ENCODE measurements around the gene CLPTM1L.
"Not testable (repeated sequence)": the region's sequence is repeated elsewhere in the genome, so short reads cannot be mapped to it uniquely, and the experiment has no call there.

Gene CLPTM1L

GRCh38 chr5:1380011-1380817, 35.3 kb upstream of the CLPTM1L start:
- FAIRE-seq = no peak

GRCh38 chr5:1378866-1379659, 34.2 kb upstream of the CLPTM1L start:
- no peak for FAIRE-seq

DNA sequence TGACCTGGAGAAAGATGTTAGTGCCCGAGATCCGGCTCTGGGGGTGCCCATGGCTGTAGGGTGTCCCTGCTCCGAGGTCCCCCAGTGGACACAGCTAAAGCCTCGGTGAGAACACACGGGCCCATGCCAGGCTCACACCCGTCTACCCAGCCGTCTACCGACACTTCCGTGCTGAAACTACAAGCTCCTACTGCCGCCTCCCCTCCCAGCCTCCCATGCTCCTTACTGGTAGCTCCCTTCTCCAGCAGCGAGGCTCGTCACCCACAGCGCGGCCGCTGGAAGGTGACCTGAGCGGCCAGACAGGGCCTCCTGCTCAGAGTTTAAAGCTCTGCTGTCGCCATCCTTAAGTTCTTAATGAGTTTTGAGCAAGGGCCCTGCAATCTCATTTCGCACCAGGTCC, 33.2 kb upstream of the CLPTM1L start:
- no peak for FAIRE-seq

- FAIRE-seq = no peak
Observed at GRCh38 chr5:1376981-1377380, 32.1 kb upstream of the CLPTM1L start.

DNA sequence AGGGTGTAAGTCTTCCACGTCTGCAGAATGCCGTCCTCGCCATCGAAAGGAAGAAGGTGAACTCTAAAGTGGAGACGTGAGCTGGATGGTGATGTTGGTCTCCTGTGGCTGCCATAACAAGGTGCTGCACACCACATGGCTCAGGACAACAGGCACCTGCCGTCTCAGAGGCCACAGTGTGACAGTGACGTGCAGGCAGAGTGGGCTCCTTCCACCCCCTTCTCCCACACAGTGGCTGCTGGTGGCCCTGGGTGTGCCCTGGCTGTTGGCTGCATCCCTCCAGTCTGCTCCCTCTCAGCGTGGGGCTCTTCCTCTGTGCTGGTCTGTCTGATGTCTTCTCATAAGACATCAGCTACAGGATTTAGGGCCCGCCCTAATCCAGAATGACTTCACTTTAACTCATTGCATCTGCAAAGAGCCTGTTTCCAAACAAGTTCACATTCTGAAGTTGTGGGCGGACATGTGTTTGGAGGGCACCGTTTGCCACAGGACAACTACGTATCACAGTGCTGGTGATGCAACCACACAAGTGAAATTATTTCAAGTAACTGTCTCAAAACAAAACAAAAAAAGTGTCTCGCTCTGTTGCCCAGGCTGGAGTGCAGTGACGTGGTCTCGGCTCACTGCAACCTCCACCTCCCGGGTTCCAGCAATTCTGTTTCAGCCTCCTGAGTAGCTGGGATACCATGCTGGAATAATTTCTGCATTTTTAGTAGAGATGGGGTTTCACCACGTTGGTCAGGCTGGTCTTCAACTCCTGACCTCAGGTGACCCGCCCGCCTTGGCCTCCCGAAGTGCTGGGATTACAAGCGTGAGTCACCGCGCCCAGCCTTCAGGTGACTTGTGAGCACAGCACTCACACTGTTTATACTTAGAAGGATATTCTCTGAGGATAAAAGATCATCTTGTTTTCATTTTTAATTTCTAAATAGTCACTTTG, 31.2 kb upstream of the CLPTM1L start:
- no peak for FAIRE-seq

DNA sequence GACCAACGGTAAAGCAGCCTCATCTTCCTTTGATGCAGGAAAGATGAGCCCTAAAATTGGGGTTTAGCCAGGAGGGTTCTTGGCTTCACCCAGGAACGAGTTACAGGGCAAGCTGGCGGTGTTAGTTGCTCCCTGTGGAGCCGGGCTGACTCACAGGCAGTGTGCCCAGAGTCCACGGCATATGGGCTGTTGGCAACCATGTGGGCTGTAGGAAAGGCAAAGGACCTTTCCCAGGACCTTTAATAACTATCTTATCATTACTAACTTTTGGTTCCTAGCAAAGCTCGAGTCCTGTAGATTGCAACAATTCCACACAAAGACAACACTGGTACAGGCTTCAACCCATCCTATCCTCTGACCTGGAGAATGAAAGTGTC, 29.8 kb upstream of the CLPTM1L start:
- no peak for FAIRE-seq

- no peak for FAIRE-seq
Observed at GRCh38 chr5:1374030-1374678, 29.3 kb upstream of the CLPTM1L start.

- FAIRE-seq = not testable (repeated sequence)
Observed at GRCh38 chr5:1371972-1372342, 27.1 kb upstream of the CLPTM1L start.

- no peak for FAIRE-seq
Observed at GRCh38 chr5:1371218-1371971, 26.5 kb upstream of the CLPTM1L start.

DNA sequence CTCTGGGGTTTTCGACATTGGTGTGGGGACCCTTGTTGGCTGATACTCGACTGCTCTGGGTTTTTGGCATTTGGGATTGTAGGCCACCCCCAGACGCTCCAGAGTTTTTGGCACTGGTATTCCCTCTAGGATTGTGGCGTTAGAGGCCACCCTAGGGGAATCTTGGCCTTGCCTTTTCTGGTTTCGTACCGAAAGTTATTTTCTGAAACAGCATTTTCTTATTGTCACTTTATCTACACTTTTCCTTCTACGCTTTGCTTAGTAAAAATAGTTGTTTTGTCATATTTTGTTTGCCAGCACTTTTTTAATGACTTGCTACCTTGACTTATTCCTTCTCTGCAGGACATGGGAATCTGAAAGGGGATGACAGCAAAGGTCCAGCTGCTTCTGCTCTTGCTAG, 25.1 kb upstream of the CLPTM1L start:
- FAIRE-seq = no peak

DNA sequence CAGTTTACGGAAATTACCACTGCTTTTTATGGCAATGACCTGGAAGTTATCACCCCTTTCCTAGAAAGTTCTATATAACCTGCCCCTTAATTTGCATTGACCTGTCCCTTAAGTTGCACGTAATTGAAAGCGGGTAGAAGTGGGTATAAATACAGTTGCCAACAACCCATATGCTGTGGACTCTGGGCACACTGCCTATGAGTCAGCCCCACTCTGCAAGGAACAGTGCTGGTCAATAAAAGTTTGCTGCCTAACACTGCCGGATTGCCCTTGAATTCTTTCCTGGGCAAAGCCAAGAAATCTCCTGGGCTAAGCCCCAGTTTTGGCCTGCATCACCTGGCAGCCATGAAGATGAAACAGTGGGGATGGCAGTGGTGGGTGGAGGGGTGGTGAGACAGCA, 23.9 kb upstream of the CLPTM1L start:
- no peak for FAIRE-seq

GRCh38 chr5:1368236-1368635, 23.3 kb upstream of the CLPTM1L start:
- no peak for FAIRE-seq

GRCh38 chr5:1367149-1367548, 22.2 kb upstream of the CLPTM1L start:
- FAIRE-seq = no peak

DNA sequence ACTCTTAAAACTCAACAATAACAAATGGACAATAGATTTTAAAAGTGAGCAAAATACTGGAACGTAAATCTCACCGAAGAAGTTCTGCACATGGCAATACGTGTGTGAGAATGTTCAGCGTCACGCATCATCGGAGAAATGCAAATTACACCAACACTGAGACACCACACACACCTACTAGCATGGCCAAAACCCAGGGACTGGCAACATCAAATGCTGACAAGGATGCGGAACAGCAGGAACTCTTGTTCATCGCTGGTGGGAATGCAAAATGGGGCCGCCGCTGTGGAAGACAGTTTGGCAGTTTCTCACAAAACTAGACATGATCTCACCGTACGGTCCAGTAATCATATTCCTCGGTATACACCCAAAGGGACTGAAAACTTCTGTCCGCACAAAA, 21.6 kb upstream of the CLPTM1L start:
- no peak for FAIRE-seq

- FAIRE-seq = no peak
Observed at GRCh38 chr5:1364211-1364610, 19.3 kb upstream of the CLPTM1L start.

- FAIRE-seq = no peak
Observed at GRCh38 chr5:1363581-1363980, 18.7 kb upstream of the CLPTM1L start.

DNA sequence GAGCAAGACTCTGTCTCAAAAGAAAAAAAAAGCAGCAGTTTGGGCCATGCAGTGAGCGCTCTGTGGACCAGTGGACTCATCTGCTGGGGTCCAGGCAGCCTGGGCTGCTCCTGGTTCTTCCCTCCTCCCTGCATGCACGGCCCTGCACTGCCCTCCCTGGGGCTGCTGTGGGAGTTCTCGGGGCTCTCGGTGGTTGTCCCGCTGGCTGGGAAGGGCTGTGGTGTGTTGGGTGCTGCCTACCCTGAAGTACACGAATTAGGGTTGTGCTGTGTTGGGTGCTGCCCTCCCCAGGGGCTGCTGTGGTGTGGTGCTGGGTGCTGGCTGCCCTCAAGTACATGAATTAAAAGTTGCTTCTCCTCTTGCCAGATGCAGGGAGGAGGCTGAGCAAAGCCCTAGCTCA, 18.3 kb upstream of the CLPTM1L start:
- no peak for FAIRE-seq

GRCh38 chr5:1362242-1363015, 17.5 kb upstream of the CLPTM1L start:
- FAIRE-seq = no peak

DNA sequence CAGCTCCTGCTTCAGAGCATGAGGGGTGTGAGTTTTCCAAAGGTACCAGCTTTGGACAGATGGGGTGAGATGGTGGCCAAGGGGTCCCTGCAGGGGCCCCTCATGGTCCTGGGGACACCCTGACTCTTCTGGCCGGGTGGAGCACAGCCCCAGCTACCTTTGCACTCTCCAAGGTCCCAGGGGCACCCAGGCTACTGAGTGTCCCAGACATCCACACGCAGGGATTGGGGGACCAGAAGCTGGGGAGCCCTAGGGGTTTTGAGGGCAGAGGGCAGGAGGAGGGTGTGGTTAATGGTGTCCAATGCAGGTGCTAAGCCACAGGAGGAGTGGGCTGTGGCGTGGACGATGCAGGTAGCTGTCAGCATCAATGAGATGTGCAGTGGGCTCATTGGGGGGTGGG, 16.0 kb upstream of the CLPTM1L start:
- no peak for FAIRE-seq

GRCh38 chr5:1360367-1360766, 15.5 kb upstream of the CLPTM1L start:
- FAIRE-seq = not testable (repeated sequence)

- FAIRE-seq = no peak
Observed at GRCh38 chr5:1359713-1360112, 14.8 kb upstream of the CLPTM1L start.

Measured in endometrium (tissue), 2 donors.